Subcutaneous adipose tissue (tissue), 4 donors: ENCODE data around the gene PPP1CA. TPM values are rescaled to one million over a fixed set of nuclear protein-coding genes. Genes with fewer than 3 reads are reported as not detected.

Experiments used
- CTCF ChIP-seq: fragments of 450-650 bp; IDR thresholded peaks from one replicate; pipeline ENCODE4 v1.5.1; 2016; ENCODE audit warnings: low read depth, mild to moderate bottlenecking, control low read depth, antibody characterized with exemption, moderate library complexity
- small RNA-seq: library from RNA; depleted of rRNA; stranded (forward); fragments of <200 nt; gene quantifications from one replicate; pipeline ENCODE3, GENCODE V24; 2016
- total RNA-seq, 4 donors: library from RNA; depleted of rRNA; stranded (reverse); fragments of >200 nt; gene quantifications; one replicate each; pipeline ENCODE4 v1.1.0, GENCODE V29; 2016

PPP1CA gene
- total RNA-seq, 4 donors from 2014 or later: 60.8 to 110 (median 64.9) TPM

GRCh38 chr11:67349457-67349856 is 52.2 kb downstream of the PPP1CA start:
- no peak for TF ChIP-seq CTCF

GRCh38 chr11:67349036-67349435 is 52.6 kb downstream of the PPP1CA start:
- no peak for TF ChIP-seq CTCF

Small RNA genes lying within 50 kb of the gene (small RNA-seq; reads per million reads assigned to genes)
- gene RN7SKP239 (not detected), gene RNU6-1238P (not detected)

Other genes starting within 250 kb of the PPP1CA start
- 10 to 100 TPM; 39.8 to 72.5 (median 47.8) TPM for gene GRK2, start 135.4 kb downstream of the PPP1CA start, total RNA-seq
- 10 to 100 TPM; 12.4 to 43.7 (median 31.4) TPM for gene ANKRD13D, start 112.6 kb downstream of the PPP1CA start, total RNA-seq
- 10 to 100 TPM; 11.9 to 43.2 (median 37.2) TPM for gene SSH3, start 98.3 kb downstream of the PPP1CA start, total RNA-seq
- 100 to 1,000 TPM in 3 of 4 donors, 10 to 100 TPM in 1; 29.2 to 127 (median 113) TPM for gene POLD4, start 48.3 kb downstream of the PPP1CA start, total RNA-seq
- 1 to 10 TPM; 1.1 to 4.1 (median 3.8) TPM for gene CLCF1, start 28.3 kb downstream of the PPP1CA start, total RNA-seq
- gene RAD9A, start 9.9 kb downstream of the PPP1CA start, total RNA-seq: 10 to 100 TPM in 1 of 4 donors, 1 to 10 TPM in 3; 5.2 to 11.7 (median 7.8) TPM
- 1 to 10 TPM; 1.7 to 9.3 (median 3.1) TPM for gene TBC1D10C, start 2.2 kb upstream of the PPP1CA start, total RNA-seq
- gene CARNS1, start 13.8 kb upstream of the PPP1CA start, total RNA-seq: under 1 TPM in 3 of 4 donors, not detected in 1; 0.17 to 0.38 (median 0.22) TPM
- gene RPS6KB2, start 26.6 kb upstream of the PPP1CA start, total RNA-seq: 10 to 100 TPM; 22.2 to 35.4 (median 27.0) TPM
- 1 to 10 TPM; 1.7 to 6.7 (median 3.5) TPM for gene PTPRCAP, start 35.8 kb upstream of the PPP1CA start, total RNA-seq
- 10 to 100 TPM; 30.7 to 95.4 (median 70.7) TPM for gene CORO1B, start 41.6 kb upstream of the PPP1CA start, total RNA-seq
- gene GPR152, start 50.9 kb upstream of the PPP1CA start, total RNA-seq: not detected
- 1 to 10 TPM; 1.1 to 5.1 (median 1.8) TPM for gene CABP4, start 53.5 kb upstream of the PPP1CA start, total RNA-seq
- 10 to 100 TPM; 21.4 to 85.5 (median 36.2) TPM for gene TMEM134, start 67.4 kb upstream of the PPP1CA start, total RNA-seq
- 10 to 100 TPM; 48.6 to 77.3 (median 64.9) TPM for gene AIP, start 81.2 kb upstream of the PPP1CA start, total RNA-seq
- gene PITPNM1, start 103.5 kb upstream of the PPP1CA start, total RNA-seq: 10 to 100 TPM in 3 of 4 donors, 1 to 10 TPM in 1; 9.2 to 14.9 (median 11.9) TPM
- 10 to 100 TPM; 21.2 to 33.2 (median 23.5) TPM for gene CDK2AP2, start 106.3 kb upstream of the PPP1CA start, total RNA-seq
- gene CABP2, start 121.6 kb upstream of the PPP1CA start, total RNA-seq: not detected
- 100 to 1,000 TPM; 399 to 826 (median 474) TPM for gene GSTP1, start 182.0 kb upstream of the PPP1CA start, total RNA-seq
- 100 to 1,000 TPM; 148 to 403 (median 197) TPM for gene NDUFV1, start 205.1 kb upstream of the PPP1CA start, total RNA-seq
- gene NUDT8, start 228.1 kb upstream of the PPP1CA start, total RNA-seq: 10 to 100 TPM in 2 of 4 donors, 1 to 10 TPM in 2; 6.2 to 23.7 (median 9.6) TPM
- not detected for gene TBX10, start 237.9 kb upstream of the PPP1CA start, total RNA-seq
- not detected for gene ACY3, start 248.9 kb upstream of the PPP1CA start, total RNA-seq